Activated CD8-positive, alpha-beta T cell treated with anti-CD3 and anti-CD28 coated beads for 36 hours (primary cell): Measurements from ENCODE around the gene PGC. TPM values are rescaled to one million over a fixed set of nuclear protein-coding genes. Genes with fewer than 3 reads are reported as not detected.

Experiments used
- ATAC-seq: fragments of 200-7000 bp; cut with Tn5 transposase; one replicate; pipeline ENCODE4 v1.10.0; 2021; ENCODE audit warnings: mild to moderate bottlenecking, moderate library complexity
- CTCF ChIA-PET: fragments of 350-600 bp; sonication (Branson Sonifier 250); formaldehyde crosslinking; loops from one replicate; lab custom pipeline; 2021; ENCODE audit warnings: antibody characterized with exemption; lab: Charles Lee
- POLR2A ChIA-PET: fragments of 350-600 bp; sonication (Branson Sonifier 250); formaldehyde crosslinking; loops from one replicate; lab custom pipeline; 2021; ENCODE audit warnings: antibody characterized with exemption; lab: Charles Lee
- DNase-seq: peaks from one replicate; pipeline ENCODE4 v3.0.0-alpha.2; 2020
- H3K27ac Mint-ChIP-seq: one replicate; pipeline ENCODE4 v1.8.0; 2021; ENCODE audit warnings: mild to moderate bottlenecking, mixed read lengths
- H3K27me3 Mint-ChIP-seq: one replicate; pipeline ENCODE4 v1.8.0; 2021; ENCODE audit warnings: mixed read lengths
- H3K36me3 Mint-ChIP-seq: one replicate; pipeline ENCODE4 v1.8.0; 2021; ENCODE audit warnings: low read depth, mixed read lengths
- H3K4me1 Mint-ChIP-seq: one replicate; pipeline ENCODE4 v1.8.0; 2021; ENCODE audit warnings: low read depth, mixed read lengths
- H3K4me3 Mint-ChIP-seq: one replicate; pipeline ENCODE4 v1.8.0; 2021; ENCODE audit warnings: mild to moderate bottlenecking, moderate library complexity, mixed read lengths
- H3K9me3 Mint-ChIP-seq: one replicate; pipeline ENCODE4 v1.8.0; 2021; ENCODE audit warnings: mixed read lengths
- CTCF ChIP-seq: fragments of 200-600 bp; IDR thresholded peaks from one replicate; pipeline ENCODE4 v1.8.0; 2022; ENCODE audit warnings: antibody characterized with exemption, mild to moderate bottlenecking
- intact Hi-C: fragments of 100-400 bp; cut with micrococcal nuclease; formaldehyde crosslinking; loops from one replicate; pipeline ENCODE4 v1.10.0; 2022
- total RNA-seq, 2 experiments: library from RNA; stranded (reverse); gene quantifications; one replicate each; pipeline ENCODE4 v1.2.3, GENCODE V29; 2021

Gene PGC
- total RNA-seq, 2 experiments from 2014 or later: not detected

GRCh38 chr6:41780551-41781365 lies 33.6 kb upstream of the PGC start, which contains the start of gene PRICKLE4:
Gene PRICKLE4 (plus strand): TSS chr6:41780782. CDS start chr6:41783474, 2,692 bp downstream.
- ChIA-PET CTCF (interaction anchor here (1.1 to 12.8 kb wide), 6 partner anchors 8 to 324 kb away, joined by 3 to 214 read pairs (median 5); partner anchors contain the start of genes BYSL, MED20 and TAF8), POLR2A (no interaction called here)
- ATAC-seq (no peak), DNase-seq (no peak)
- H3K4me3 Mint-ChIP-seq: peak within 1 kb of the TSS; percentile 83
- no peaks in the 10 kb centered on the region for H3K36me3 Mint-ChIP-seq
- peaks cover 6% of the 10 kb centered on the region for H3K27me3 Mint-ChIP-seq
- H3K9me3 Mint-ChIP-seq: no peaks in the 10 kb centered on the region
- H3K27ac Mint-ChIP-seq: peak within 1 kb of the TSS; percentile 42
- TF ChIP-seq CTCF: no peak
- intact Hi-C loops: loop anchor here (10.0 kb wide), 1 partner anchor 144 kb away; the partner anchor contains the start of genes BYSL and MED20
- peaks cover 18% of the 10 kb centered on the region for H3K4me1 Mint-ChIP-seq

- peak within 1 kb of the TSS; percentile 88 for H3K4me3 Mint-ChIP-seq
- H3K4me1 Mint-ChIP-seq: peaks cover 17% of the 10 kb centered on the region
- CTCF ChIA-PET: interaction anchor here (0.6 to 12.8 kb wide), 5 partner anchors 8 to 266 kb away, joined by 3 to 214 read pairs (median 3); partner anchors contain the start of gene TAF8
- intact Hi-C loops: loop anchor here (10.0 kb wide), 1 partner anchor 145 kb away; the partner anchor contains the start of genes BYSL and MED20
- POLR2A ChIA-PET: no interaction called here
- DNase-seq: peak; percentile 99
- peak within 1 kb of the TSS; percentile 43 for H3K27ac Mint-ChIP-seq
- ATAC-seq: peak; percentile 98
- peaks cover 6% of the 10 kb centered on the region for H3K27me3 Mint-ChIP-seq
- H3K36me3 Mint-ChIP-seq: no peaks in the 10 kb centered on the region
- H3K9me3 Mint-ChIP-seq: no peaks in the 10 kb centered on the region
- TF ChIP-seq CTCF: peak; percentile 78
These were observed 32.8 kb upstream of the PGC start, which contains the start of gene FRS3 for GRCh38 chr6:41779788-41780550. Gene FRS3 (minus strand): TSS chr6:41779900. CDS start chr6:41776987, 2,913 bp downstream.

GRCh38 chr6:41779336-41779735 lies 32.1 kb upstream of the PGC start:
- ATAC-seq (no peak), DNase-seq (no peak)
- no peak for TF ChIP-seq CTCF
- H3K36me3 Mint-ChIP-seq: peaks cover 3% of the 10 kb centered on the region
- peak overlapping the region; percentile 88 for H3K4me3 Mint-ChIP-seq
- H3K27me3 Mint-ChIP-seq: peaks cover 6% of the 10 kb centered on the region
- no peaks in the 10 kb centered on the region for H3K9me3 Mint-ChIP-seq
- intact Hi-C loops: no loop called here
- CTCF ChIA-PET: interaction anchor here (0.6 to 12.8 kb wide), 3 partner anchors 49 to 267 kb away, joined by 3 to 214 read pairs (median 3); partner anchors contain the start of gene TAF8
- H3K4me1 Mint-ChIP-seq: peaks cover 17% of the 10 kb centered on the region
- H3K27ac Mint-ChIP-seq: peak overlapping the region; percentile 43
- POLR2A ChIA-PET: no interaction called here

GRCh38 chr6:41778895-41779294 lies 31.7 kb upstream of the PGC start:
- H3K9me3 Mint-ChIP-seq: no peaks in the 10 kb centered on the region
- peaks cover 6% of the 10 kb centered on the region for H3K27me3 Mint-ChIP-seq
- CTCF ChIA-PET: interaction anchor here (2.7 to 4.5 kb wide), 2 partner anchors 8 to 73 kb away, joined by 11 to 26 read pairs; partner anchors contain the start of gene TOMM6
- H3K4me3 Mint-ChIP-seq: peak overlapping the region; percentile 88
- DNase-seq: no peak
- intact Hi-C loops: no loop called here
- TF ChIP-seq CTCF: no peak
- no peak for ATAC-seq
- POLR2A ChIA-PET: interaction anchor here (0.7 to 3.2 kb wide), 3 partner anchors 9 to 142 kb away, joined by 3 to 12 read pairs (median 3); partner anchors contain the start of genes BYSL, MED20 and TOMM6
- no peak overlapping the region for H3K27ac Mint-ChIP-seq
- peaks cover 17% of the 10 kb centered on the region for H3K4me1 Mint-ChIP-seq
- H3K36me3 Mint-ChIP-seq: peaks cover 4% of the 10 kb centered on the region
